ES-I3 (cell line): Measurements from ENCODE around the gene GSC.
"Not testable (repeated sequence)": the region's sequence is repeated elsewhere in the genome, so short reads cannot be mapped to it uniquely, and the experiment has no call there.

Experiments used
- H3K36me3 ChIP-seq: 2 replicates; pipeline ENCODE4 v1.6.1; 2013; ENCODE audit warnings: mild to moderate bottlenecking, low read length, control low read depth, moderate library complexity; ENCODE audit not compliant: insufficient read depth
- H3K4me1 ChIP-seq: 2 replicates; pipeline ENCODE4 v1.6.1; 2013; ENCODE audit warnings: mild to moderate bottlenecking, control low read depth, low read length; ENCODE audit not compliant: insufficient read depth
- H3K9ac ChIP-seq: 2 replicates; pipeline ENCODE4 v1.6.1; 2013; ENCODE audit warnings: low read depth, mild to moderate bottlenecking, low read length, moderate library complexity
- H3K9me3 ChIP-seq: 2 replicates; pipeline ENCODE4 v1.6.1; 2013; ENCODE audit warnings: mild to moderate bottlenecking, low read length, moderate library complexity; ENCODE audit not compliant: control insufficient read depth, insufficient read depth

Gene GSC

GRCh38 chr14:94746131-94746530 lies 23.8 kb downstream of the GSC start:
- H3K9ac ChIP-seq = no peak overlapping the region
- no peaks in the 10 kb centered on the region for H3K9me3 ChIP-seq
- H3K4me1 ChIP-seq = no peaks in the 10 kb centered on the region
- H3K36me3 ChIP-seq = no peaks in the 10 kb centered on the region

- no peak overlapping the region for H3K9ac ChIP-seq
These were observed 31.2 kb downstream of the GSC start for GRCh38 chr14:94738751-94739150.

DNA sequence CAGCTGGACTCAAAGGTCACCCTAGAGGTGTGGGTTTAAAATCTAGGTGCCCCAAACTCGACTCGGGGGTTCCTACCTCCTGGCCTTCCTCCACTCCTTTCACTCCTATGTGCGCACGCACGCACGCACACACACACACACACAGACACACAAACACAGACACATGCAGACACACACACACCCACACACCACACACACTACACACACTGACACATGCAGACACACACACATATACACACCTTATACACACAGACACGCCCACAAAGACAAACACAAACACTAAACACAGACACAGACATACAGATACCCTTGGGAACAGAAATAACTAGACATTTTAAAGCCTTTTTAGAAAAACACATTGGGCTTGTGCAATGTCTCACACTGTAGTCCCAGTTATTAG lies 31.8 kb downstream of the GSC start:
- Histone ChIP-seq H3K4me1 (no peaks in the 10 kb centered on the region), H3K9me3 (no peaks in the 10 kb centered on the region), H3K36me3 (no peaks in the 10 kb centered on the region), H3K9ac (no peak overlapping the region)

More at GRCh38 chr14:94738751-94739150, 31.2 kb downstream of the GSC start:
- Histone ChIP-seq H3K9me3 (no peaks in the 10 kb centered on the region), H3K36me3 (no peaks in the 10 kb centered on the region), H3K4me1 (no peaks in the 10 kb centered on the region)

- H3K36me3 ChIP-seq = no peaks in the 10 kb centered on the region
- no peaks in the 10 kb centered on the region for H3K9me3 ChIP-seq
- no peak overlapping the region for H3K9ac ChIP-seq
- H3K4me1 ChIP-seq = no peaks in the 10 kb centered on the region
These were observed 41.0 kb downstream of the GSC start for GRCh38 chr14:94728950-94729349.

GRCh38 chr14:94728440-94728839 lies 41.5 kb downstream of the GSC start:
- H3K4me1 ChIP-seq, H3K36me3 ChIP-seq, H3K9me3 ChIP-seq, H3K9ac ChIP-seq: not testable (repeated sequence)

DNA sequence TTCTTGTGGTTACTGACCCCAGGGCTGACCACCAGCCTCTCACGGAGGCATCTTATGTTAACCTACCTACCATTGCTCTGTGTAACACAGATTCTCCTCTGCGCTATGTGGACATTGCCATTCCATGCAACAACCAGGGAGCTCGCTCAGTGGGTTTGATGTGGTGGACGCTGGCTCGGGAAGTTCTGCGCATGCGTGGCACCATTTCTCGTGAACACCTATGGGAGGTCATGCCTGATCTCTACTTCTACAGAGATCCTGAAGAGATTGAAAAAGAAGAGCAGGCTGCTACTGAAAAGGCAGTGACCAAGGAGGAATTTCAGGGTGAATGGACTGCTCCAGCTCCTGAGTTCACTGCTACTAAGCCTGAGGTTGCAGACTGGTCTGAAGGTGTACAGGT lies 43.3 kb downstream of the GSC start:
- H3K9me3 ChIP-seq, H3K36me3 ChIP-seq, H3K9ac ChIP-seq, H3K4me1 ChIP-seq: not testable (repeated sequence)

DNA sequence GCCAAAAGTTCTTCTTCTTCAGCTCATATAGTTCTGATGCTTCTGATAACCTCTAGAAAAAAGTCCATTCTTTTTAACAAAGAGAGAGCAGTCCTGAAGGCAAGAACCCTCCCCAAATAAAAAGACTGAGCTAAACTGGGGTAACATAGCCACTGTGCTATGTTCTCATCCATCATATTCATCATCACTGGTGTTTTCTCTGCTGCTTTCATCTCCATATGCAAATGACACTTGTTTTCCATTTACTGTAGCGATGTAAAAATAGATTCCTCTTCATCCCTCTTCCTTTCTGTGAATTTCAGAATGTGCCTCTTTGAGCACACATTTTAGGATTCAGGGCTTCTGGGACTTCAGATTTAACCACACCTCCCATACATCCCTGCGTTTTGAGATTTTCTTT lies 44.9 kb downstream of the GSC start:
- Histone ChIP-seq H3K9ac (no peak overlapping the region), H3K9me3 (no peaks in the 10 kb centered on the region), H3K4me1 (no peaks in the 10 kb centered on the region), H3K36me3 (no peaks in the 10 kb centered on the region)

DNA sequence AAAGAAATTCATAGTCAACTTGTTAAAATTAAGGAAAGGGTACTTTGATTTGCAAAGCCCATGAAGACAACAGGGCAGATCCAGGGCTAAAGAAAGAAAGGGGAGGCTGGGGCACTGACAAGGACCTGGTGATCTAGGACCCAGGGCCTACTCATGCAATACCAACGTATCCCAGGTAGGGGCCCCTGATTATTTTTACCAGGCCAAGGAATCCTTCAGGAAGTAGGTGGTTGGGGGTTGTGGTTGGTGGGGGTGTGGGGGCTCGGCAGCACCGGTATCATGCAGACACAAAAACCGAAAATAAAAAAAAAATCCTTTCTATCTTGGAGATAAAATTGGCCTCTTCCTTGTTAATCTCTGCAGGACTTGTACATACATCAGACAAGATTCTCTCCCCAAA lies 47.5 kb downstream of the GSC start:
- Histone ChIP-seq H3K4me1 (no peaks in the 10 kb centered on the region), H3K36me3 (no peaks in the 10 kb centered on the region), H3K9ac (no peak overlapping the region), H3K9me3 (no peaks in the 10 kb centered on the region)
